Cardiac fibroblast (primary cell): ENCODE measurements around the gene ZNF22.
"Not testable (repeated sequence)": the region's sequence is repeated elsewhere in the genome, so short reads cannot be mapped to it uniquely, and the experiment has no call there.

Experiments used
- DNase-seq, 2 donors: peaks; one replicate each; pipeline versions ENCODE4 v3.0.0 to v3.0.0-alpha.2; 2010; ENCODE audit warnings: low read depth in 2 of 2
- H3K4me3 ChIP-seq, 2 donors: replicated peaks in 1 of 2; 1 replicate in 1 of 2; 2 replicates in 1 of 2; pipeline ENCODE4 v1.5.1; 2011; ENCODE audit warnings: low read depth in 2 of 2, low read length in 2 of 2, mild to moderate bottlenecking in 2 of 2, moderate library complexity in 1 of 2
- CTCF ChIP-seq: IDR thresholded peaks from one replicate; pipeline ENCODE4 v1.5.1; 2011; ENCODE audit warnings: low read depth, mild to moderate bottlenecking, low read length, inconsistent platforms

Gene ZNF22

GRCh38 chr10:45004661-45005060 is 3.9 kb downstream of the ZNF22 start:
- no peak for DNase-seq
- no peak for TF ChIP-seq CTCF
- no peak overlapping the region for H3K4me3 ChIP-seq

DNA sequence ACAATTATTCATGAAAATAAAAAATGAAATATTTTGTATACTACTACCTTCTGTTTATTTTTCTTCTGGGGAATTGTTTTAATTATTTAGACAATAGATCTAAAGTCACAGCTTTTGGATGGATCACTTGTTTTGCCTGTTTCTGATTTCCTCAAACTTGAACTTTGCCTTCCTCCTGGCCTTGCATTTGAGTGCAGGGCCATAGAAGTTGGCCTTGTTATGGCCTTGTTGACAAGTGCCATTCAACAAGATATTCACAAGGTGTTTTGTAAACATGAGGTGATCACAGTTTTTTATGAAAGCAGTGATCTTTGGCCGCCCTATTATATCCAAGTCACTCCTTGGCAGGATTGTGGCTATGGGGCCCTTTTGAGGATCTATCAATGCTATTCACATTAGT is 4.6 kb downstream of the ZNF22 start:
- no peak for TF ChIP-seq CTCF
- no peak for DNase-seq

GRCh38 chr10:45006276-45007030 is 5.7 kb downstream of the ZNF22 start:
- TF ChIP-seq CTCF = no peak
- no peak overlapping the region for H3K4me3 ChIP-seq
- DNase-seq = no peak

More for the DNA sequence above, 4.6 kb downstream of the ZNF22 start:
- H3K4me3 ChIP-seq = no peak overlapping the region

DNA sequence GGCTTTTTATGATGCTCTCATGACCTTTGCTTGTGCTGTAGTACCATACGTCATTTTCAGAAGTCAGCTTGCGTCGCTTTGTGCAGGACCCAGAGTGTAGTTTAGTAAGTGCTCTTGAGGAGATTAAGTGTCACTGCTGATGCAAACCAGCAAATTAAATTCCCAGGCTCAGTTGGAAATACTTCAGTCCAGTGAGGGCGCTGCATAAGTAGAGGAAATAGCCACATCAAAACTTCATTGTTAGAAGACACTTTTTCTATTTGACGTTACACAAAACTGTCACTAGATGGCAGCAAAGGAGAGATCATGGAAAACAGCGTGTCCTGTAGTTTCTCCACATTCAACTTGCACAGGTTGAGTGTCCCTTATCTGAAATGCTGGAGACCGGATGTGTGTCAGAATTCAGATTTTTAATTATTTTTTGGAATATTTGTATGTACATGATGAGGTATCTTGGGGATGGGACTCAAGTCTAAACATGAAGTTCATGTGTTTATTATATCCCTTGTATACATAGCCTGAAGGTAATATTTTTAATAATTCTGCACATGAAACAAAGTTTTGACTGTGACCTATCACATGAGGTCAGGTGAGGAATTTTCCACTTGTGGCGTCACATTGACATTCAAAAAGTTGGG is 7.9 kb downstream of the ZNF22 start:
- no peak overlapping the region for H3K4me3 ChIP-seq
- peak; percentile 67 for TF ChIP-seq CTCF
- DNase-seq = peak; percentile 92 to 94

GRCh38 chr10:45014557-45014956 is 13.8 kb downstream of the ZNF22 start:
- DNase-seq, H3K4me3 ChIP-seq: not testable (repeated sequence)

- H3K4me3 ChIP-seq = no peak overlapping the region
- TF ChIP-seq CTCF = no peak
- no peak for DNase-seq
Measured at GRCh38 chr10:45015590-45015989, 14.9 kb downstream of the ZNF22 start.

DNA sequence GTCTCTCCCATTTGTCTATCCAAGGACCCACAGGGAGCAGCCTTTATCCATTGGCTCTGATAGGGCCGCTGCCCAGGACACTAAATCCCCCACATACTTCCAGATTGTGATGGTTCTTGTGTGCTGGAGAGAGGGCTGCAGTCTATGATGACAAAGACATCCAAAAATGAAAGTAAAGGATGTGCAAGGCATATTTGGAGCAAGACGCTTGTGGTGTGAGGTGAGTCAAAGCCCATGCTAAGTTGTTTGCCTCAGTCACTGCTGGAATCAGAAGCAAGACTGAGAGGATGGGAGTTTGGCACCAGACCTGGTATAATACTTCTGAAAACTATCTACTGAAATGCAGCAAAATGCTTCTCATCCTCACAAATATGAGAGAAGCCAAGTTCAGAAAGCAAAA is 22.7 kb downstream of the ZNF22 start:
- no peak overlapping the region for H3K4me3 ChIP-seq
- DNase-seq = peak in 1 of 2 donors; percentile 64
- no peak for TF ChIP-seq CTCF
